Placental pericyte (primary cell): ENCODE measurements around the gene CDH26. TPM values are rescaled to one million over a fixed set of nuclear protein-coding genes. Genes with fewer than 3 reads are reported as not detected.

Source experiments
- total RNA-seq: library from RNA; depleted of rRNA; stranded (reverse); fragments of >200 nt; gene quantifications from 2 replicates; pipeline ENCODE4 v1.2.3, GENCODE V29; 2012

The CDH26 gene
- total RNA-seq, result not detected in 2 replicates

DNA sequence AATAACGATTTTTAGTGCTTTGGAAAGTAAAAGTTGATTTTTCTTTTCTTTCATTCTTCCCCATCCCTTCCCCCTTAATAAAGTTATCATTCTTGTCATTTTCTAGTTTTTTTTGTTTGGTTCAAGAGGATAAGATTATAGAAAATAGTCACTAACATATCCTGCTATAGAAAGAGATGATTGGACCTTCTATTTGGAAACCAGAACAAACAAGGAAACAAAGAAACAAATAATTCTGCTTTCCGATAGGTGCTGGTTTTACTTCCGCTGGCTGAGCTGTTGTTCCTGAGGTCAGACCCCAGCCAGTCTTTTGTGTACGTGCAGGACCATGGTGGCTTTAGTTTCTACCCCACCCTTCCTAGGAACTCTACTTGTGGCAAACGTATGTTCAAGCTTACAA lies at the start of gene CDH26:
Gene CDH26 (plus strand): TSS at position 301 of the 400 bp plus-strand sequence. CDS start 304 bp downstream, outside the sequence.

DNA sequence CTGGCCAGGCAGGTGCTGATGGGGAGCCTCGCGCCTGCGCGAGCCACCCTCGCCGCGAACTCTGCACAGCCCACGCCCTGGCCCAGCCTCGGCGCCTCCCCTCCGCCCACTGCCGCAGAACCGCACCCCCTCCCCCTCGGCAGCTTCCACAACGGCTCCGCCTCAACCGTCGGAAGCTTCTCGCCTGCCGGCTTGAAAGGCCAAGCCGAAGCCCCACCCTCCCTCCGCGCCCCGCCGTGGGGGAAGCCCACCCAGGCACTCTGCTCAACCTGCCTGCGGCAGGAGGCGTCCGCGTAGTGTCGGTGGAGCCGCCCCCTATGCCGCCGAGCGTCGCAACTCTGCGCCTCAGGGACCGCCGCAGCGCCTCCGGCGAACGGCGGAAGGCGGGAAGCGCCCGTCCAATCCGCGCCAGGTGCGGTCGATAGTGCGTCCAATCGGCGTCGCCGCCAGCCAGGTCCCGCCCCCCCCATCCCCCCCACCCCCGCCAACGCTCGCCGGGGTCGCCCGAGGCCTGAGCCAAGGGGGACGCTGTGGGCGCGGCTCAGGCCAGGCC lies 24.9 kb upstream of the CDH26 start, which contains the start of gene SYCP2:
Gene SYCP2 (minus strand): TSS at position 342 of the 553 bp plus-strand sequence. CDS start 11,224 bp downstream, outside the sequence.

DNA sequence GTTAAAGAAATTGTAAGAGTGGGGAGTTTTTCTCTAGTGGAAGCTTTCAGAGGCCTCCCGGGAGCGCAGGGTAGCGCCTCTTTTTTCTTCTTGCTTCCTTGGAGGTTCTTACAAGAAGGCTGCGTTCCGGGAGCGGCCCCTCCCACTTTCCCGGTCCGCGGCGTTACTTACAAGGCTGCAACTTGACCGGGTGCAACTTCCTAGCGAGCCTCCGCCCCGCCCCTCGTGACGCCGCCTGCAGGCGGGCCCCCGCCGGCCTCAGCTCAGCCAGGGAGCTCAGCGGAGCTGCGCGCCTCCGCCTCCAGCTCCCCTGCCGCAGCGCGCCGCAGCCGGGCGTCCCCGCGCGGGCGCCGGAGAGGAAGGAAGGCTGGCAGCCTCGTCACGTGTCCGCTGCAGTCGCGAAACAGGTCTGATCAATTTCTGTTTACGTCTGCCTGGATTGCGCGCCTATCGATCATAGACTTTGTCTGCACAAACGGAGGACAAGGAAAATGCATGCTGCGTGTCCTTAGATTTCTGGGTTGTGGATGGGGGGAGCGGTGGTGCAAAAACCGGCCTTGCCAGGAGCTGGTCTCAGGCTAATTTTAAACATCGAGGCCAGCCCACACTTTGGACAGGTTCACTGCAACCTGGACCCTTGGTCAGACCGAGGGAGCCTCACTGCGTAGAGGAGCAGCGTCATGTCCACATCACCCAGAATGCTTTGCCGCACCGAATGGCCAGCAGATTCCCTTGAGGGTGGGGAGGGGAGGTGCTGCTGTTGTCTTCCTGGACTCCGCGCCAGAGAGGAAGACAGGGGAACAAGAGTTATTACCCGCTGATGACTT lies 17.9 kb upstream of the CDH26 start, which contains the start of the genes FAM217B and PPP1R3D:
Gene FAM217B (plus strand): TSS at position 261 of the 827 bp plus-strand sequence. CDS start 3,555 bp downstream, outside the sequence.
Gene PPP1R3D (minus strand): TSS at position 177 of the 827 bp plus-strand sequence. CDS start 374 bp downstream, outside the sequence.

Other genes with a start within 250 kb of the CDH26 start
- 0.22 and 1.7 TPM in 2 replicates for gene SYCP2, start 24.8 kb upstream of the CDH26 start, total RNA-seq
- 3.9 and 8.3 TPM in 2 replicates for gene PPP1R3D, start 18.1 kb upstream of the CDH26 start, total RNA-seq
- gene FAM217B, start 18.0 kb upstream of the CDH26 start, total RNA-seq, result 2.8 and 8.0 TPM in 2 replicates